Testis (tissue), 3 donors: Measurements from ENCODE around the gene UBE2V1. TPM values are rescaled to one million over a fixed set of nuclear protein-coding genes. Genes with fewer than 3 reads are reported as not detected.

Experiments used
- DNase-seq: peaks from one replicate; pipeline ENCODE4 v3.0.0-alpha.2; 2019
- H3K27ac ChIP-seq, 2 donors: fragments of 200-600 bp; sonication (generic); one replicate each; pipeline ENCODE4 v1.5.1; 2019
- H3K27me3 ChIP-seq: fragments of 200-600 bp; sonication (generic); one replicate; pipeline ENCODE4 v1.5.1; 2019
- H3K36me3 ChIP-seq: fragments of 200-600 bp; sonication (generic); one replicate; pipeline ENCODE4 v1.5.1; 2017; ENCODE audit warnings: low read depth; ENCODE audit errors: missing control alignments
- H3K4me1 ChIP-seq: fragments of 200-600 bp; sonication (generic); one replicate; pipeline ENCODE4 v1.5.1; 2019
- H3K4me3 ChIP-seq, 2 donors: fragments of 200-600 bp; sonication (generic); one replicate each; pipeline ENCODE4 v1.5.1; 2017 to 2019
- H3K9me3 ChIP-seq: fragments of 200-600 bp; sonication (generic); one replicate; pipeline ENCODE4 v1.5.1; 2017
- CTCF ChIP-seq, 3 experiments: fragments of 450-650 bp in 2 of 3; fragments of 200-600 bp in 1 of 3; sonication (generic) in 1 of 3; IDR thresholded peaks; one replicate each; pipeline ENCODE4 v1.5.1; 2016 to 2019; ENCODE audit warnings: antibody characterized with exemption in 3 of 3, mild to moderate bottlenecking in 2 of 3, moderate library complexity in 1 of 3
- POLR2A ChIP-seq: fragments of 450-650 bp; IDR thresholded peaks from one replicate; pipeline ENCODE4 v1.6.1; 2017; ENCODE audit warnings: antibody characterized with exemption, mild to moderate bottlenecking, moderate library complexity
- WGBS, 2 donors: methylation state at CpG; one replicate each; pipeline ENCODE4 v1.1.5; 2018; 5-methylcytosine and 5-hydroxymethylcytosine counted together
- intact Hi-C: fragments of 100-400 bp; cut with DNase I; formaldehyde crosslinking; loops from one replicate; pipeline ENCODE4 v1.15.1; 2023; ENCODE audit warnings: low total_unique reads
- polyA plus RNA-seq: library from polyadenylated mRNA; stranded (reverse); fragments of 350-450 nt; fragmentation: Illumina TruSeq; extraction: RNeasy Lipid Tissue Mini Kit (QIAGEN cat#74804); gene quantifications from one replicate; pipeline ENCODE4 v1.2.3, GENCODE V29; 2014; ENCODE audit warnings: low read depth, low replicate concordance; ENCODE audit not compliant: insufficient read depth
- total RNA-seq, 2 donors: library from RNA; depleted of rRNA; stranded (reverse); fragments of >200 nt; gene quantifications; one replicate each; pipeline ENCODE4 v1.2.3, GENCODE V29; 2016

Gene UBE2V1
- total and polyA plus RNA-seq, 3 donors from 2014 or later, result 78.1 to 121 (median 80.5) TPM

DNA sequence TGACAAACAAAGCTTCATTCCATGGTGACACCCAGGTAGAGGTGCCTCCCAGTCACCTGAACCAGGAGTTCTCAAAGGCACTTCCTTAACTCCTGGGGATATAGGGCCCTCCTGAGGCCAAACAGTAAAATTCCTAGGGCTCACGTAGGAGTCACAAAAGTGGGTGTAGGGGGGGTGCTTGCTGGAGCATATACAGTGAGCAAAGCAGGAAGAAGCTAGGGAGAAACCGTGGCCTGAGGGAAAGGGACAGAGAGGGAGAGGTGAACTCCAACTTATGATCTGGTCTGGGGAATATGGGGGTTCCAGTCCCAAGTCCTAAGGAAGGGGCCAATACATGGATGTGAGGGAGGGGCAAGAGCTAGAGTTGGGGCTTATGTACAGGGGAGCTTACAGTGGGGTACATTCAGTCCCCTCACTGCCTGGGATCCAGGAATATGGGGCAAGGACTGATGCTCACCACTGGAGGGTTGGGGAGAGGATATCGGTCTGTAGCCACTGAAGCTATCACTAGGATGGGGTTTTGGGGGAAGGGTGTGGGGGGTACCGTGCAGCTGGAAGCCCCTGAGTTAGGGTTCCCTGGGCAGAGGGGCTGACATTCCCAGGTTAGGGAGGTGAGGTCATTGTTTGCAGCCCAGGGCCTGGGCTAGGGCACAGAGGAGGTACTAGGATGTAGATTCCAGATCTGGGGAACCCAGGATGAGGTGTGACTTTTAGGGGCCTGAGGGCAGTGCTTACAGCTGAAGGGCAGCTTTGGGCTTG is 39.6 kb upstream of the UBE2V1 start:
- Histone ChIP-seq H3K27me3 (no peaks in the 10 kb centered on the region), H3K4me1 (peaks cover 19% of the 10 kb centered on the region), H3K36me3 (no peaks in the 10 kb centered on the region), H3K9me3 (no peaks in the 10 kb centered on the region), H3K4me3 (peak overlapping the region; percentile 82), H3K27ac (no peak overlapping the region)
- no peak for DNase-seq
- WGBS, 2 donors, result 17 to 21% methylated on average over 3 to 4 of the region's 4 CpGs
- intact Hi-C loops, result no loop called here
- TF ChIP-seq POLR2A, result no peak
- TF ChIP-seq CTCF (IDR thresholded peaks at IDR 0.05), result no peak

- intact Hi-C loops, result no loop called here
- no peak overlapping the region for H3K4me3 ChIP-seq
Measured at GRCh38 chr20:50151034-50151743, 38.2 kb upstream of the UBE2V1 start.

GRCh38 chr20:50149481-50150254 is 36.7 kb upstream of the UBE2V1 start:
- no peaks in the 10 kb centered on the region for H3K9me3 ChIP-seq
- no peak for DNase-seq
- WGBS, 2 donors, result 77 to 78% methylated on average over 13 to 16 of the region's 16 CpGs
- no peak for TF ChIP-seq CTCF (IDR thresholded peaks at IDR 0.05)
- TF ChIP-seq POLR2A, result no peak
- intact Hi-C loops, result no loop called here
- peaks cover 19% of the 10 kb centered on the region for H3K4me1 ChIP-seq
- H3K4me3 ChIP-seq, result no peak overlapping the region
- H3K36me3 ChIP-seq, result no peaks in the 10 kb centered on the region
- no peaks in the 10 kb centered on the region for H3K27me3 ChIP-seq
- H3K27ac ChIP-seq, result no peak overlapping the region

More at GRCh38 chr20:50151034-50151743, 38.2 kb upstream of the UBE2V1 start:
- DNase-seq, result no peak
- Histone ChIP-seq H3K27ac (no peak overlapping the region), H3K27me3 (no peaks in the 10 kb centered on the region), H3K4me1 (peaks cover 19% of the 10 kb centered on the region), H3K36me3 (no peaks in the 10 kb centered on the region), H3K9me3 (no peaks in the 10 kb centered on the region)
- TF ChIP-seq POLR2A (no peak), CTCF (IDR thresholded peaks at IDR 0.05) (no peak)
- WGBS, 2 donors, result 77 to 84% methylated on average over 10 of the region's 10 CpGs

DNA sequence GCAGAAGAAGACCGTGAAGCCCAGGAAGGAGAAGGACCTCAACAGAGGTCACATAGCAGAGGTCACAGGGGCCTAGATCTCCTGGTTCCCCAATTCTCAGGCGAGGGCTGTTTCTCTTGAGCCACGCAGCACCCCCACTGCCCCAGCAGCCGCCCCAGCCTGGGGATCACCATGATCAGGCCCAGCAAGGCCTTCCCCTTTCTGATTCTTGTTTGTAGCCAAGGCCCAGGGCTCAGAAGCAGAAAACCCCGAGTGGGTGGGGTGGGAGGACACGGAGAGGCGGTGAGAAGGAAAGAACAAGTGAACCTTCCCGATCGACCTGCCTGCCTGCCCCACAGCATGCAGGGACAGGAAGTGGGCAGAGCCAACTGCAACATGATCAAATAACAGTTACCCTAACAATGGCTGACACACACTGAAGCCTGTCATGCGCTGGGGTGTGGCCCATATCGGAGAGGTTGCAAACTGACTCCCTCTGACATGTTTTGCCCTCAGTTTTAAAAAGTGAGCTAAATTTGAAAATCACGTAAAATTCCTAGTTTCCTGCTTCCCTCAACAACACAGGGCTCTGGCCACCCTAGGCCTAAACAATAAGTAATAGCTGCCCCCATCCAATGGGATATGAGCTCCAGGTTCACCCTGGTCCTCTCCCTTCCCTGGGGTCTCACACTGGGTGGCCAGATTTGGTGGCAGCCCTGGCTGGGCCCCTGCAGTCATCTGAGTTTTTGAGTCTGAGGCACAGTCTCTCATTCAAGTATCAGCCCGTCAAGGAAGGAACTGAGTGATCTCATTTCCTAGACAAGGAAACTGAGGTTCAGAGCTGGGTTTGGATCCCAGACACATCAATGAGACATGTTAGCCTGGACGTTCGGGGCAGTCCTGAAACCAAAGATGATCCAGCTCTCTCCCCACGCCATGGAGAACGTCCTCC is 34.0 kb upstream of the UBE2V1 start:
- Histone ChIP-seq H3K36me3 (no peaks in the 10 kb centered on the region), H3K27ac (no peak overlapping the region), H3K27me3 (no peaks in the 10 kb centered on the region), H3K9me3 (no peaks in the 10 kb centered on the region), H3K4me3 (no peak overlapping the region), H3K4me1 (peaks cover 5% of the 10 kb centered on the region)
- intact Hi-C loops, result no loop called here
- no peak for DNase-seq
- TF ChIP-seq POLR2A, result no peak
- TF ChIP-seq CTCF (IDR thresholded peaks at IDR 0.05), result no peak
- WGBS, 2 donors, result 71 to 80% methylated on average over 17 of the region's 17 CpGs
